NOMO-1 treated with DMSO at 0.1 percent for 48 hours (cell line): Measurements from ENCODE around the gene NIPAL4.
"Not testable (repeated sequence)": the region's sequence is repeated elsewhere in the genome, so short reads cannot be mapped to it uniquely, and the experiment has no call there.

Experiments used
- DNase-seq: peaks from one replicate; lab custom pipeline; 2025; ENCODE audit not compliant: unreplicated experiment; lab: John Stamatoyannopoulos, UW

The NIPAL4 gene

DNA sequence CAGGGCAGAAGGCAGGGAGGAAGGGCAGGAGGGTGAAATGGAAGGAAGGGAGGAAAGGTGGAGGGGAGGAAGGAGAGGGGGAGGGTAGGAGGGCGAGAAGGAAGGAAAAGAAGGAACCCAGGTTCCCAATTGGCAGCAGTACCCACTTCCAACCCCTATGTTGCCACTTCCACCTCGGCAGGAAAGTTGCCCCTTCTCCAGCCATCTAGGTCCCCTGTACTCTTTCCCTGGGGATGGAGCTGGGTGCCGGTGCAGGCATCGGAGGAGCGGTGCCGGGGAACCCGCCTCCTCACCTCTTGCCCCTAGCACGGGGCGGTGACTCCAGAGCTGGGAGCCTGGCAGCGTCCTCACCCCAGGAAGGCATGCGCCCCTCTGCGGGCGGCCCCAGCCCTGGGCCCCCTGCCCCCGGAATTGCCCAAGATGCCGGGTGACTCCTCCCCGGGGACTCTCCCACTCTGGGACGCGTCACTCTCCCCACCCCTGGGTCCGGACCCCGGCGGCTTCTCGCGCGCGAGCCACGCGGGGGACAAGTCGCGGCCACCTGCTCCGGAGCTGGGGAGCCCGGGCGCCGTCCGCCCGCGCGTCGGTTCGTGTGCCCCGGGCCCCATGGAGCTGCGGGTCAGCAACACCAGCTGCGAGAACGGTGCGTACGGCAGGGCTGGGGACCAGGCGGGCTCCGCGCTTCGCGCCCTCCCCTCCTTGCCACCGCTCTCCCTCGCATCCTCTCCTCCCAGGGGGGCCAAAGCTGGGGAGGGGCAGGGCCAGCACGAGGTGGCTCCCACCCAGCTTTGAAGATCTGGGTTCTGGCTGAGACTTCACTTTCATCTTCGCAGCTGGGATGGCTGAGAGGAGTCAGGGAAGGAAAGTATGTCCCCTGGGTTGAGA, at the start of gene NIPAL4:
Gene NIPAL4, plus strand, starts transcription at position 499 of the 885 bp plus-strand sequence. Its CDS starts 108 bp downstream, at position 607.
- no peak for DNase-seq

GRCh38 chr5:157415838-157416237, 44.2 kb upstream of the NIPAL4 start:
- DNase-seq = no peak

GRCh38 chr5:157419521-157419920, 40.5 kb upstream of the NIPAL4 start:
- not testable (repeated sequence) for DNase-seq

- DNase-seq = not testable (repeated sequence)
These were observed 30.1 kb upstream of the NIPAL4 start for GRCh38 chr5:157429920-157430319.

- peak; percentile 83 for DNase-seq
These were observed 28.3 kb upstream of the NIPAL4 start for GRCh38 chr5:157431544-157432200.

DNA sequence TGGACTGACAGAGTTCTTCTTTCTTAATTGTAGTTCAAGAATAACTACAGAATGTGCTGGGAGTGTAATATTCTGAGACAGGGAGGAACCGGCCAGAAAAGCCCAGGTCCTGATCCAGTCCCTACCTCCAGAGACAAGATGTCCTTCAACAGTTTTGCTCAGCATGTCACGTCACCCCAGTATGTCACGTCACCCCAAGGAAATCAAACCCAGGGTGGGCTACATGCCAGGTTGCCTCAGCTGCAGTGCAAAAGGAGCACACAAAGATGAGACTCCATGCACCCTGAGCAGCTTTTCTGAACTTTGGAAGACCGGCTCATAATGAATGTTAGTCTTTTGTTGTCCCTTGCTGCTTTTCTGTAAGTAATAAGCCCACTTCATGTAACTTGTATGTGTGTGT, 25.9 kb upstream of the NIPAL4 start:
- DNase-seq = no peak

GRCh38 chr5:157443041-157443549, 16.9 kb upstream of the NIPAL4 start:
- DNase-seq = no peak

- no peak for DNase-seq
These were observed 15.8 kb upstream of the NIPAL4 start for GRCh38 chr5:157444224-157444623.

DNA sequence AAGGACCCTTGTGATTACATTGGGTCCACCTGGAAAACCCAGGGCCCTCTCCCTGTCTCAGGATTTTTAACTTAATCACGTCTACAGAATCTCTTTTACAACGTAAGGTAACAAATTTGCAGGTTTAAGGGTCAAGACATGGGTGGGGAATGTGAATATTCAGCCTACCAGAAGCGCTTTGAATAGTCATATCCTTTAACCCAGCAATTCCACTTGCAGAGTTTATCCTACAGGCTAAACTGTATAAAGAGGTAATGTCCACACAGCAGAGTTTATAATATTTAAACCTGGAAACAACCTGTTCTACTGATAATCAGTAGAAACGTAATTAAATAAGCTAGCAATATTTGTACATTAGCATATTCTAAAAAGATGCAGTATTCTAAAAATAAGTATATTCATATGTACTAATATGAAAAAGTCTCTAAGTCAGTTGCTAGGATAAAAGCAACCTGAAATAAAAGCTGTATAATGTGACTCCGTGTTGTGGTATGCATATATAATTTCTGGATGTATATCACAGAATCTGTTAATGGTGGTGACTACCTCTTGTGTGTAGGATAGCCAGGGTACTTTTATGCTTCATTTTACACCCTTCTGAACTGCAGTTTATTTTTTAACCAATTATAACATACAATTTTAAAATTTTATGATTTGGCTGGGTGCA, 14.1 kb upstream of the NIPAL4 start:
- no peak for DNase-seq

GRCh38 chr5:157446412-157446935, 13.5 kb upstream of the NIPAL4 start:
- no peak for DNase-seq

- DNase-seq = no peak
These were observed 12.8 kb upstream of the NIPAL4 start for GRCh38 chr5:157447201-157447637.

DNA sequence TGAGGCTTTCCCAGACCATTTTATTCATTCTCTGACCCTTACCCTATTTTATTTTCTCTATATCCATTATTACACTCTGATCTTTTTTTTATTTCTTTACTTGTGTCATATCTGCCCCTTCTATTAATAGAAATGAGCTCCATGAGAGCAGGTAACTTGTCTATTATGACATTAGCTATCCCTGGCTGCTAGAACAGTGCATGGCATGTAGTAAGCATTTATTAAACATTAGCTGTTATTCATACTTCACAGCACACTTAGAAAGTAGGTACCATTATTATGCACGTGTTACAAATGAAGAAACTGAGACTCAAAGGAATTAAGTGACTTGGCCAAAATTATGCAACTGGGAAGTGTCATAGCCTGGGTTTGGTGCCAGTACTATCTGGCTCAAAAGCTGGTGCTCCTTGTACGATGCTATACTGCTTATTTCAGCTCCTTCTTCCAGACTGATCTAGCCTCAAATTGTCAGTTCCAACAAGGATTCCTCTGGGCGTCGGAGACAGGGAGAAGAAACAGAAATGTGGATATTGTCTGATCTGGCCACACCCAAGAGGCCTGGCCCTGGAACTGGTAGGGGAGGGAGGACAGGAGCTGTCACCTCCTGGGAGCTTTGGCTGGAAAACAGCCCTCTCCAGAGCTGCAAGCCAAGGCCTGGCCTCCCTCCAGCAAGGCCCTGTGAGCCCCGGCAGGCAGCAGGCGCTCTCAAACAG, 10.8 kb upstream of the NIPAL4 start:
- DNase-seq = no peak

GRCh38 chr5:157450024-157450423, 10.0 kb upstream of the NIPAL4 start:
- no peak for DNase-seq

GRCh38 chr5:157451806-157452205, 8.2 kb upstream of the NIPAL4 start:
- DNase-seq = no peak

- DNase-seq = no peak
These were observed 5.7 kb upstream of the NIPAL4 start for GRCh38 chr5:157454273-157454672.

DNA sequence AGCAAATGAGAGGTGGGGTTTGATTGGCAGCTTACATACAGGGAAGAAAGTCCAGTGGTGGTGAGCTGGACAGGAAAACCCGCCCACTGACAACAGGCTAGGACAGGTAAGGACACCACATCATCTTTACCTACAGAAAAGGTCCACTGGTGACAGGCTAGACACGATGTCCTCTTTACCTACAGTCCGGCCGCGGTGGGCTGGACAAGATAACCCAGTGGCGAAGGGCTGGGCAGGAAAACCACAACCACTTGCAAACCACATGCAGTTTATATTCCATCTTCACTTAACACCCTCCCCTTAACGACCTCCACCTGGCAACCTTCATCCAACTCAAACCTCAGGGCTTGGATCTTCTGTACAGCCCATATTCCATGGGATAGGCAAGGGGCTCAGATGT, 5.0 kb upstream of the NIPAL4 start:
- DNase-seq = no peak

- DNase-seq = no peak
These were observed 3.7 kb upstream of the NIPAL4 start for GRCh38 chr5:157456301-157456700.

DNA sequence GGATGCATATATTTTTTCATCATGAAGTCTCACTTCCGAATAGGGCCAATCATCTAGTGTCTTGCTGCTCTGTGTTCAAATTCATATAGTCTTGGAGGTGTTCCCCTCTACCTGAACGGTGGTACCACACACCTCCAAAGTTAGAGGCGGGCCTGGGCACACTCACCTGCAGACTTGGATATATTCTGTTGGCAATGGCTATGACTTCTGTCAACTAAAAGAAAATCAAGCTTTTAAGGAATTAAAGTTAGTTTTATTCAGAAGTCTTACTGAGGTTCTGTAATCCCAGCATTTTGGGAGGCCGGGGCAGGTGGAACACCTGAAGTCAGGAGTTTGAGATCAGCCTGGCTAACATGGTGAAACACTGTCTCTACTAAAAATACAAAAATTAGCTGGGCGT, 2.6 kb upstream of the NIPAL4 start:
- DNase-seq = no peak

- no peak for DNase-seq
These were observed 1.2 kb upstream of the NIPAL4 start for GRCh38 chr5:157458835-157459234.

DNA sequence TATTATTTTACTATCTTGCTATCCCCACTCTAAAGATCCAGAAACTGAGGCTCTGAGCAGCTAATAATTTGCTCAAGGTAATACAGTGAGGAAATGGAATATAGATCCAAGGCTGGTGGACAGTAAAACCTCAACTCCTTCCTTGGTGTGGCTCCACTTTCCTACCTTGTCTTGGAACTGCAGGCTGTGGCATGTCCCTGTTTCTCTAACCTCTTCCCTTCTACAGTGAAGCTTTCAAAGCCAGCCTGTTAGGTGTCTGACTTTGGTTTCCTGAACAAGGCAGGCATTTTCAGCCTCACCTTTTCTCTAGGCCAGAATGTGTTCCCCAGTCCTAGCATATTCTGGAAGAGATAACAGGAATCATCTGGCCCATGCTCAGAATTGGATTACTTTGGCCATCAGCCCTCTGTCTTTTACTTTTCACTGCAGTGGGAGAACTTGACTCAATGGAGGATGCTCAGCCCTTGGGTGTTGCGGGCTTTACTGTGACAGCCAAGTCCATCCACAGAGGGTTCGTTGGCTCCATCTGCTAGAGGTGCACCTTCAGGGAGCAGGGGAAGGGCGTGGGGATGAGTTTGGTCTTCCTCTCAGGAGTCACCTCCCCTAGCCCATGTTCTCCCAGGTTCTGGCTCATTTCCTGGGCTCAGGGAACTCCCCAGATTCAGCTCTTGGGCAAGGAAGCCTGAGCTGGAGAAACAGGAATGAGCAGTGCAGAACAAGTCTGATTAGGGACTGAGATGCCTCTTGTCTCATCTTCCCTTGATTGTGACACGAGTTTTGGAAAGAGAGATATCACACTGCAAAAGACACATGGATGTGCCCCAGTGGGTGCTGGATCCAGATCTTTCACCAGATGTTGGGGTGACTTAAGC, 1.1 kb downstream of the NIPAL4 start:
- no peak for DNase-seq
